ENCODE data around the gene SAMD10.

- TF ChIP-seq CTCF (IDR thresholded peaks at IDR 0.05) (no peak), ZFX (IDR thresholded peaks at IDR 0.05; ENCODE audit: borderline replicate concordance) (no peak)
Observed at GRCh38 chr20:64025101-64025825, 45.8 kb upstream of the SAMD10 start.

Measured in 22Rv1 (cell line).